ENCODE measurements around the gene IPO13.

The IPO13 gene

DNA sequence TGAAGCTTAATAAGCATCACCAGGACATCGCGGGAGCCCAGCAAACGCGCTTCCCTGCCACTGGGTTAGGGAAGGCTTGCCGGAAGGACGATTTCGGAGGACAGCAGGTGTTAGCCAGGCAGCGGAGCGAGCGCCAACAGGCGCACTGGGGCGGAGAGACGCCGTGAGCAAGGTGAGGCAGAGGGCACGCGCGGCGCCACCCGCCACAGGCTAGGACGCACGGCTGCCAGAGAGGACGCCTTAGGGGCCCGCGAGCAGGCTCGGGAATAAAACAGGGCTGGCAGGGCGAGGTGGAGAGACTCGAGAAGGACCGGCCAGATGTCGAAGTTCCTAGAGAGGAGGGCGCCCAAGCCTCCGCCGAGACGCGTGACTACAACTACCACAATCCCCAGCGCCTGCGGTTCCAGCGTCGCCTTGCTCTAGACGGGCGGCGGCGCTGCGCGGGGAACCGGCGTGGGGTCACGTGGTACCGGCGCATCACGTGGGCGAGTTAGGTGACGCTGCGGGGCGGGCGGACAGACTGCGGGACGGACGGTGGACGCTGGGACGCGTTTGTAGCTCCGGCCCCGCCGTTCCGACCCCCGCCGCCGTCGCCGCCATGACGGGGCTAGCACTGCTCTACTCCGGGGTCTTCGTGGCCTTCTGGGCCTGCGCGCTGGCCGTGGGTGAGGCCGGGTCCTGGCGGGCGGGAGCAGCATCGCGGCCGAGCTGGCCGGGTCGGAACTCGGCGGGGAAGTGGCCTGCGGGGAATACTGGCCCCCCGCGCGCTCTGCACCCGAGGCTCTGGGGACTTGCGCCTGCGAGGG, 27.9 kb downstream of the IPO13 start, which contains the start of gene ATP6V0B:
ATP6V0B (plus strand) TSS at position 518 of the 806 bp plus-strand sequence; CDS start at position 599, 81 bp downstream.
- peak; percentile 97 for DNase-seq

DNA sequence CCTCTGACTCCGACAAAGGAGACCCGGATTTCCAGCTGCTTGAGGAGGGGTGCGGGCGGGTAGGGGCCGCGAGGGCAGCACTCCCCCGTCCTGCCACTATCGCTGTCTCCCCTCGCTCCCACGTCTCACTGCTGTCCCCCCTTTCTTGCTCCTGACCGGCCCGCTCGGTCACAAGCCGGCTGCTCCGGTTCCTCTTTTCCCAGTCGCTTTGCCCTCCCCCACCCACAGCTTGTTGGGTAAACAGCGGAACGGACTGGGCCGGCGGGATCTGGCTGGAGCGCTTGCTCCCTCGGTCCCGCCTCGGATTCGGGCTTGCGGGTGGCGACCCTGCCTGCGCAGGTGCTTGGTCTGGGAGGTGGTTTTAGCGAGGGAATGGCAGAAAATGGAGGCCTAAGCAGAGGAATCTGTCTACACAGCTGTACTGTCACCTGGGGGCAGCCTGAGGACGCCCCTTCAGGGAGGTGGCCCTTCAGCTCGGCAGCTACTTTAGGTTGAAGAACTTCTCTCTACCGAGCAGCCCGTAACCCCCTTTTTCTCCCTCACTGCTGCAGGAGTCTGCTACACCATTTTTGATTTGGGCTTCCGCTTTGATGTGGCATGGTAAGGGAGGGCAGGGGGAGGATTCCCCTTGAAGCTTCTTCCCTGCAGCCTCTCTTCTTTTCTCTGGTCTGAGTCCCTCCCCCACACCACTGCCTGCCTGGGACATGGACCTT, 28.7 kb downstream of the IPO13 start:
- DNase-seq = no peak

DNA sequence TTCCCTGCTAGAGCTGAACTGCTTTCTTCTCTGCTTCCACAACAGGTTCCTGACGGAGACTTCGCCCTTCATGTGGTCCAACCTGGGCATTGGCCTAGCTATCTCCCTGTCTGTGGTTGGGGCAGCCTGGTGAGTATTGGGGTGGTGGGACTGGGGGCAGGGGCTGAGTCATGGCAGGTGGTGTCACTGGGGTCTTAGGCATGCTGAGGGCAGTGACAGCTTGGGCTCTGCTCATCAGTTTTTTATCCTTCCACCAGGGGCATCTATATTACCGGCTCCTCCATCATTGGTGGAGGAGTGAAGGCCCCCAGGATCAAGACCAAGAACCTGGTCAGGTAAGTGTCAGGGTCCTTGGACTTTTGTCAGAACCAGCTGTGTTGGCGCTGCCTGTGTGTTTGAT, 29.3 kb downstream of the IPO13 start:
- DNase-seq = no peak

DNA sequence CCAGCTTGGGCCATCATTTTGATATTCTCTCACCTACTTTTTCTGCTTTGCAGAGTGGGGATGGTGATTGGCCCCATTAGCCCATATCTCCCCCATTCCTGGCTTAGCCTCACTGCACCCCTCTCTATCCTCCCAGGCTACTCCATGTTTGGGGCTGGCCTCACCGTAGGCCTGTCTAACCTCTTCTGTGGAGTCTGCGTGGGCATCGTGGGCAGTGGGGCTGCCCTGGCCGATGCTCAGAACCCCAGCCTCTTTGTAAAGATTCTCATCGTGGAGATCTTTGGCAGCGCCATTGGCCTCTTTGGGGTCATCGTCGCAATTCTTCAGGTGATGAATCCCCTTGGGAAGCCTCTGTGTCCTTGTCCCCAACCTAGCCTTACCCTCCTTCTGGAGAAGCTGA, 30.1 kb downstream of the IPO13 start:
- DNase-seq = no peak

DNA sequence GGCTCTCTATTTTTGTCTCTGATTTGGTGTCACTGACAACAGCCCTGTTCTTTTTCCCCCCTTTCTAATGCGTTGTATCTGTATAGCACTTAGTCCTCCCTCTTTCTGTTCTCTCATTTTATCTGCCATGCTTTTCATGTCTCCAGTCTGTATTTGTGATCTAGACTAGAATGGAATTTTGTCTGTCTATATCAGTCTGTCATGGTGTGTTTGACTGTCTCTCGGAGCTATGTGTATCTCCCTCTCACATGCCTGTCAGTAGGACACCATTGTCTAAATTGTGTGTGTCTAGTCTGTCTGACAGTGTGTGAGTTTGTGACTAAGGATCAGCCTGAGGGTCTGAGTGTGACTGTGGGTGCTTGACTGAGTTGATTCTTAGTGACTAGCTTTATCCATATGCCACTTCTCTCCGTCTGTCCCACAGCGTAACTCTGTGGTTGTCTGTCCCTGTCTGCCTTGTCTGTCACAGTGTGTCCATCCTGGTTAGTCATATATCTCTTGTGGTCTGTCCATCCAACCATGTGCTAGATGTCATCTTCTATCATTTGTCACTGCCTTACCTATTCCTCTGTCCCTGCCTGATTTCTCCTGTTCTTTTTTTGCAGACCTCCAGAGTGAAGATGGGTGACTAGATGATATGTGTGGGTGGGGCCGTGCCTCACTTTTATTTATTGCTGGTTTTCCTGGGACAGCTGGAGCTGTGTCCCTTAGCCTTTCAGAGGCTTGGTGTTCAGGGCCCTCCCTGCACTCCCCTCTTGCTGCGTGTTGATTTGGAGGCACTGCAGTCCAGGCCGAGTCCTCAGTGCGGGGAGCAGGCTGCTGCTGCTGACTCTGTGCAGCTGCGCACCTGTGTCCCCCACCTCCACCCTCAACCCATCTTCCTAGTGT, 30.9 kb downstream of the IPO13 start:
- DNase-seq = no peak

DNA sequence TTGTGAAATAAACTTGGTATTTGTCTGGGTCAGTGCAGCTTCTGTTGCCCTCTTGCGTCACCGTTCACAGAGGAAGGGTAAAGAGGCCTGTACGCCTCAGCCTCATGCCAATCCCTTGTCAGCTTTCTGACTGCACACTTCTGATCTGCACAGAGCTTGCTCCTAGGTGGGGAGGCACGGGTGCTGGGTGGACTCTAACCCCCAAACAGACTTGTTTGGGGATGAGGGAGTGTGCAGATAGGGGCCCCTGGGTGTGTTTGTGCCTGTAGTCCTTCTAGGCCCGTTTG, 31.5 kb downstream of the IPO13 start:
- DNase-seq = no peak

DNA sequence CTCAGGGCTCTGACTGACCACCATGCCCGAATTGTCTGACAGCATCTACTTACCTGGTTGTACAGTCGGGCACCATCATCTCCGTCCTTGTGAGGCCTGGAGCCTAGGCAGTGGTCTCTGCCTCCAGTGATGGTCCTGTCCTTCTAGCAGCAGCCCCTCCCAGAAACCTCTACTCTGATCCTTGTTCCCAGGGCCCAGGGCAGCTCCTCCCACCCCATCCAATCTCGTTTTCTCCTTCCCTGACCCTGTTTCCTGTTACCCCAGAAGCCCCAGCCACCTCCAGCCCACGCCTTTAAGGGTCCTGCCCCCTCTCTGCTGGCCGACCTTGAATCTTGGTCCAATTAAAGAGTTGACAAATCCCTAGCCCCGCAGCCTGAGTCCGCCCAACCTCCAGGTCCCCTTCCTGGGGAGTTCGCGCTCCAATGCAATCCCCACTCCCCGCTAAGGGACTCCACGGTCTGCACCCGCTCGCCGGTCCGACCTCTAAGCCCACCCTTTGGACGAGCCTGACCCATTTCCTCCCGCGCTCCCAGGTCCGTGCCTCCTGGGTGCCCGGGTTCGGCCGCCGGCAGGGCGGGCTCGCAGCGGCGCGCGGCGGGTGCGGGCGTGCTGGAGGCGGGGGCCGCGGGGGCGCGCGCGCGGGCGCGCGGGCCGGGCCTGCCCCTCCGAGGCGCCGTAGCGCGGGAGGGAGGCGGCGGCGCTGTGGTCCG, 32.0 kb downstream of the IPO13 start, which contains the start of gene B4GALT2:
B4GALT2 (plus strand) TSS at position 660 of the 710 bp plus-strand sequence. CDS start 1,951 bp downstream, outside the sequence.
- DNase-seq = no peak

DNA sequence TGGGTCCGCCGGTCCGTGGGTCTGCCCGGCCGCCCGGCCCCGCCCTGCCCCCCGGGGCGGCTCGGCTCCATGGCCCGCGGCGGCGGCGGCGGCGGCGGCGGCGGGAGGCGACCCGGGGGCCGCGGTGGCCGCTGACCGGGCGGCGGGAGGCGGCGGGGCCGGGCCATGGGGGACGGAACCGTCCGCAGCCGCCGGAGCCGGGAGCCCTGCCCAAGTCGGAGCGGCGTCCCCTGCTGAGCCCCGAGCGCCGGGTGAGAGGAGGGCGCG, 32.4 kb downstream of the IPO13 start:
- no peak for DNase-seq

DNA sequence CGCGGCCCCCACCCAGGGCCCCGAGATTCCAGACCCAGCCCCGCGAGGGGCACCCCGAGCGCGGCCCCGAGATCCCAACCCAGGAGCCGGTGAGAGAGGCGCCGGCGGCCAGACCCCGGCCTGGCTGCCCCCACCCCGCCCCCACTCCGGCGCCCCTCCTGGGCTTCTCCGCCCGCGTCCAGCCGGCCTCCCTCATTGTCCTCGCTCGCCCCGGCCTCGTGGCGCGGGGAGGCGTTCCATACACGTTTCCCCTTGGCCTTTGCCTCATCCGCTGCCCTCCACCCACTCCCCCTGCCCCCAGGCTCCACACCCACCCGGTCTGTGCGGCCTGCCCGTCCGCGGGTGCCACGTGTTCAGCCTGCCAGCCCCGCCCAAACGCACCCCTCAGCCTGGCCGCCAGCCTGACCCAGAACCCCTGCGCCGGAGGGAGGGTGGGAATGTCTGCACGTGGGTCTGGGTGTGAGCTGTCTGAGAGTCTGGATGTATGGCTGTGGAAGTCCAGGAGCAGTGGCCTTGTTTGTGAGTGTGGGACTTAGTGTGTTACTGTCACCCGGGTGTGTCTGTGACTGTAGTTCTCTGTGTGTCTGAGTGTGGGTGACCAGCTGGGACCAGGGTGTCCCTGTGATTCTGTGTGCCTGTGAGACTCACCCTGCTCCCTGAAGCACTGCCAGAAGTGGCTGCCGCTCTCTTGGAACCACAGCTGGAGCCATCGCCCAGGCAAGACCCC, 32.9 kb downstream of the IPO13 start:
- DNase-seq = peak; percentile 35

DNA sequence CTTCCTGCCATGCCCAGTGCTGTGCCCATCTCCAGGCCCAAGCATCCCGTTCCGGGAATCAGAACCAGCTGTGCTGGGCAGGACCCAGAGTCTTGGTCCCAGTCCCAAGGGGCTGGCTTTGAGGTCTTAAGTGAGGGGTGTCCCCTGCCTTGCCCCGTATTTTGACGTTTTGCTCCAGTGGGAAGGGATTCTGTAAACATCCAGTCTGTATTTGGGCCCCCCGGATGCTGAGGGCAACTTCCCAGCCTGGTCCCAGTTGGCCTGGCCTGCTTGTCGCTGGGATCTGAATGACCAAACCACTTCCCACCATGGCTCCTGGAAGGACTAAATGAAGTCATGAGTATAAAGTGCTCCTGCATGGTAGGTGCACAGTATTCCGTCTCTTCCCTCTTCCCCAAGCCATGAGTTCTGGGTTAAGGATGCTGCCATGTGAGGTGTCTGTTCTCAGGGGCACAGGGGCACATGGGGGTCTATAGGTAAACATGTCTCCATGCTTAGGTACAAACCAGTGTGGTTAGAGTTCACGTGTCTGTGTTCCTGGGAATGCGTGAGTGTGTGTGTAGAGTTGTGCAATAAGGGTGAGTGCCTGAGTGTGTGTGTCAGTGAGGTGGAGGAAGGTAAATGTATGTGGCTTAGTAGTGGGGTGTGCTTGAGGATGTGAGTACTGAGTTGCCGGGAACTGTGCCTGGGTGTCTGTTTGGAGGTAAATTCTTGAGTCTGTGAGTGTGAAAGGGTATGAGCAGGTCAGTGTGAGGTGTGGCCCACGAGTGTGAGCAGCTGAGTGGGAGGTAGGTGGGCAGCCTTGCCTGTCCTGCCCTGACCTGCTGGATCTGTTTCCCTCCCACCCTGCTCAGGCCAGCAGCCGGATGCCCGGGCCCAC, 33.7 kb downstream of the IPO13 start:
- DNase-seq = peak; percentile 24

DNA sequence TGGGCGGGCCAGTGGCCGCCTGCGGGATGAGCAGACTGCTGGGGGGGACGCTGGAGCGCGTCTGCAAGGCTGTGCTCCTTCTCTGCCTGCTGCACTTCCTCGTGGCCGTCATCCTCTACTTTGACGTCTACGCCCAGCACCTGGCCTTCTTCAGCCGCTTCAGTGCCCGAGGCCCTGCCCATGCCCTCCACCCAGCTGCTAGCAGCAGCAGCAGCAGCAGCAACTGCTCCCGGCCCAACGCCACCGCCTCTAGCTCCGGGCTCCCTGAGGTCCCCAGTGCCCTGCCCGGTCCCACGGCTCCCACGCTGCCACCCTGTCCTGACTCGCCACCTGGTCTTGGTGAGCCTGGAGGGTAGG, 34.4 kb downstream of the IPO13 start:
- peak; percentile 40 for DNase-seq

DNA sequence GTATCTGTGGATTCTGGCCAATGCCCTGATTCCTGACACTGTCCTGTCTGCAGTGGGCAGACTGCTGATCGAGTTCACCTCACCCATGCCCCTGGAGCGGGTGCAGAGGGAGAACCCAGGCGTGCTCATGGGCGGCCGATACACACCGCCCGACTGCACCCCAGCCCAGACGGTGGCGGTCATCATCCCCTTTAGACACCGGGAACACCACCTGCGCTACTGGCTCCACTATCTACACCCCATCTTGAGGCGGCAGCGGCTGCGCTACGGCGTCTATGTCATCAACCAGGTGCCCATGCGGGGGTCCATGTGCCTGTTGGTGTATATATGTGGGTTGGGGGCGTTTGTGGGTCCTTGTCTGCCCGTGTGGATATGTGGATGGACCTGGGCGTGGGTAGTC, 34.9 kb downstream of the IPO13 start:
- no peak for DNase-seq

DNA sequence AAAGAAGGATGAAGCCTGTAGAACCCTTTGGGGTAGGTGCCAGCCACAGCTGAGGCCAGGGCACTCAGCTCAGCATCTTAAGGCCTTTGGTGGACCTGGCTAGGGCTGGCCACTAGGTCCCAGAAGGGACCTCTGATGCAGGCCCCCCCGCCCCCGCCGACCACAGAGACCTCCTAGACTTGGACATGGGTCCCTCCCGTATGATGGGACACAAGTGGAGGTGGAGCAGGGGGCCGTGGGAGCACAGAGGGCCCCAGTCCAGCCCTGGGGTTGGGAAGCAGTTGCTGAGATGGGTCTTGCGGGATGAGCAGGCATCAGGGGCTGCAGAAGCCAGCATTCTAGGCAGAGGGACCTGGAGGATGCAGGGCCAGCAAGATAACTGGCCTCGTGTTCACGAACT, 35.5 kb downstream of the IPO13 start:
- DNase-seq = no peak

DNA sequence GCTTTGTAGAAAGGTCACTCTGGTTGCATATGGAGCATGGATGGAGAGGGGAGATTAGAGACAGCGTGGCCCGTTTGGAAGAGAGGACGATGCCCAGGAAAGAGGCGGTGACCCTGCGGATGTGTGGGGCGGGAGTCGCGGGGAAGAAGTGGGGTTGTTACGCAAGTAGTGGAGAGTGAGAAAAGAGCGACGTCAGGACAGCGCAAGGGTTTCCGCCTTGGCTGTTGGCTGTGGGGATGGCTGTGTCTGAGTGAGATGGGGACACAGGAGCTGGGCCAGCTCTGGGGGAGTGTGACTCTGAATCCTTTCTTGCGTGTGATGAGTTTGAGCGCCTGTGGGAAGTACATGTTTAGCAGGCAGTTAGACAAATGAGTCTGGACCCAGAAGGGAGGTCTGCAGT, 36.1 kb downstream of the IPO13 start:
- no peak for DNase-seq

DNA sequence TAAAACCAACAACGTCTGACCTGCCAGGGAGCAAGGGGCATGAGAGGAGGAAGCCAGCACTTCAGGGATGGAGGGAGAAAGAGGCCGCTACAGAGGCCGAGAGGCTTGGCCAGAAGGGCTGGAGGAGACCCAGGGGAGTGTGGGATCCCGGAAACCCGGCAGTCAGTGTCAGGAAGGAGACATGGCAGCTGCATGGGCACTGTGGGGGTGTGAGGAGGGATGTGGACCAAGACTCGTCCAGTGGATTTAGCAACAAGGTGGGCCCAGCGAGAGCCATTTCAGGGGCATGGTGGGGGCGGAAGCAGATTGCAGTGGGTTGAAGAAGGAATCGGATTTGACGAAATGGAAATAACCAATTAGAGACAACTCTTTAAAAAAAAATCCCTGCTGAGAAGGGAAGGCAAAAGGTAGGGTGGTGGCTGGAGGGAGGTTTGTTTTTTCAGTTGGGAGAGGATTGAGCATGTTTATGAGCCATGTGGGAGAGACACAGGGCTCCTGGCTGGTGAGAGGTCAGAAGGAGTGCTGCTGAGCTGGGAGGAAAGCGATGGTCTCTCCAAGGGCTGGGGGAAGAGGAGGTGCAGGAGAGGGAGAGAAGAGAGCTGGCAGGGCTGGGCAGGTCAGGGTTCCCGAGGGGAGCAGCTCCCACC, 36.6 kb downstream of the IPO13 start:
- no peak for DNase-seq

DNA sequence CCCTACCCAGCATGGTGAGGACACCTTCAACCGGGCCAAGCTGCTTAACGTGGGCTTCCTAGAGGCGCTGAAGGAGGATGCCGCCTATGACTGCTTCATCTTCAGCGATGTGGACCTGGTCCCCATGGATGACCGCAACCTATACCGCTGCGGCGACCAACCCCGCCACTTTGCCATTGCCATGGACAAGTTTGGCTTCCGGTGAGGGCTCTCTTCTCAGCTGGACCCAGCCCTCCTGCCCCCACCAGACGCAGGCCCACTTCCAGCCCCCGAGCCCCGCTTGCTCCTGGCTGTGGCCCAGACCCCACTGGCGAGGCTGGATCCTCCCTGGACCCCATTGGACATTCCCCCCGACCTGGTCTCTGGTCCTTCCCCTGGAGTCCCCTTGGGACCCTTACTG, 38.1 kb downstream of the IPO13 start:
- DNase-seq = no peak

DNA sequence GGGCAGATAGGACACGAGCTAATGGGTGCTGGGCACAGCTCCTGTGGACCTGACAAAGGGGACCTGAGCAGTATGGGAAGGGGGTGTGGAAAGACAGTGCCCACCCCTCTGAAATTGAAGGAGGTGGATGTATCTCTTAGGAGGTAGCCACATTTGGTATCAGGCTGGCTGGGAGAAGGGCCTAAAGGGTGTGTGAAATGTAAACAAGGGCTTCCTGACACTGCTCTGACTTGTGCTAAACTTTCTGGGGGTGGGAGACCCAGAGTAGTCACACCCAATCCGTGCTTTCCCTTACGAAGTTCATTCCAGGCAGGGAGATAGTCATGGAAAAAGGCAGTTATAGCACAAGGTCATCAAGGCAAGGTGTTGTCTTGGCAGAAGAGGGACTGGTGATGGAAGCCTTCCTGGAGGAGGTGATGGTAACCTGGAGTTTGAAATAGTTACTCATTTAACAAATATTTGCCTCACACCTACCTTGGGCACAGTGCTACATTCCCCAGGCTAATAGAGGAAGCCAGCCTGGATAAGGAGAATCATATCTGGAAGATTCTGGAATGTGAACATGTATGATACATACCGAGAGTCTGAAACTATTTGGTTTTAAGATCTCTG, 39.3 kb downstream of the IPO13 start:
- no peak for DNase-seq

DNA sequence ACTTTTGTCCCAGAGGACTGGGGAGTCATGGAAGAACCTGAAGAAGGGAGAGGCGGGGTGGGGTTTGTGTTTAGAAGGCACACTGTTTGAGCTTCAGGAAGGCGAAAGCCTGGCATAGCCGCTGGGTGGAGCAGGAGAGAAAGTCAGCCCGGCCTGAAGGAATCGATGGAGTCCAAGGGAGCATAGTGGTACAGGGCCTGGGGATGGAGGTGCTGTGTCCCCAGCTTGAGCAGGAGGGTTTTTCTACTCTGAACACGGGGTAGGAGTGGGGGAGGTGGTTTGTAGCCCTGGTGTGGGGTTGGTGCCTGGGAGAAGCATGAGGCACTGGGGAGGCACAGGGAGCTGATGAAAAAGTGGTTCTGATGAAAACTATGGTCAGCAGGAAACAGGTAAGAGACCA, 40.0 kb downstream of the IPO13 start:
- DNase-seq = no peak

DNA sequence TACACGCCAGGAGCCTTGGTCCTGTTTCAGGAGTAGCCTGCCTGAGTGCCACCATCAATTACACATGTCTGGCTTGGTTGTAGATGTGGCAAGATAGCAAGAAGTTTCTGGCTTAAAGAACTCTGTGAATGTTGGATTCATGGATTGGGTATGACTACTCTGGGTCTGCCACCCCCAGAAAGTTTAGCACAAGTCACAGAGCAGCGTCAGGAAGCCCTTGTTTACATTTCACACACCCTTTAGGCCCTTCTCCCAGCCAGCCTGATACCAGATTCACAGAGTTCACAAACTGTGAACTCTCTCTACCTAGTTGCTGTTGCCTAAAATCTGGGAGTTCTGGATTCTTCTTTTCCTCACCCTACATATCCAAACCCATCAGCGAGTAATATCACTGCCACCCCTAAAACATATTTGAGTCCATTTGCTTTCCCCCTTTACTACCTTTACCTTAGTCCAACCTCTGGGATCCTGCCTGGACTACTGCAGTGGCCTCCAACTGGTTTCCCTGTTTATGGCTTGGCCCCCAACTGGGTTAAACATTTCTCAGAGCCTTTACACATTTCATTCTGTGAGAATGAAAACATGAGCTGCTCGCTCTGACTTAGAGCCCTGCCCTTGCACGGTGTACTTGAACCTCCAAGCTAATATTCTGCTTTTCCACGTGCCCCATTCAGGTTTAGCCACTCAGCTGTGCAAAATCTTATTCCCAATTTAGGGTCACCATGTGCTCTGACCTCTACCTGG, 40.6 kb downstream of the IPO13 start:
- no peak for DNase-seq

All from NCI-H526 treated with DMSO at 0.1 percent for 48 hours (cell line).